SK-MEL-5 (cell line): ENCODE measurements around the gene GPR139. TPM values are rescaled to one million over a fixed set of nuclear protein-coding genes. Genes with fewer than 3 reads are reported as not detected.

Source experiments
- DNase-seq: peaks from one replicate; pipeline ENCODE4 v3.0.0-alpha.2; 2016; ENCODE audit warnings: low read depth, low spot score
- in situ Hi-C: cut with HindIII; loops from 2 replicates; pipeline ENCODE4 v1.10.0; 2016; ENCODE audit warnings: low sequenced_read_pairs, high pct_unique_total_duplicates, low pct_unique_long_range_greater_than_20kb
- total RNA-seq: library from RNA; depleted of rRNA; stranded (reverse); fragments of >200 nt; shearing (Covaris generic); gene quantifications from 2 replicates; pipeline ENCODE4 v1.2.3, GENCODE V29; 2014; rRNA removed

The GPR139 gene
- total RNA-seq, 1 experiment from 2014 or later = not detected

DNA sequence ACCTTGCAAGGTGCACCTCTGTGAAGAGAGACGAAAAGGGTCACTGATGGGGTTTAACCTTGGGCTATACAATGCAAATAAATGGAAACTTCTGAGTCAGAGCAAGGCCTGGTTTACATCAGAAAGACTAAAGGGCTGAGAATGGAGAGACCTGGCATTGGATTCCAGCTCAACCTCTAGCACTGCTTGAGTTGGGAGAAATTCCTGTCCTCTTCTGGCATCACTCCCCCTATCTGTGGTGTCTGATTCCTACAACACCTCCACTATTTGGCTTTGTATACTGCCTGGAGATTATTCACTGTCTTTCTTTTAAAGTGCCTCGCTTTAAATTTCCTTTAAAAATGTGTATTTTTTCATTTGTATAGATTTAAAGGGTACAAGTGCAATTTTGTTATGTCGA, 68.8 kb downstream of the GPR139 start:
- in situ Hi-C loops = no loop called here
- DNase-seq = peak; percentile 6

DNA sequence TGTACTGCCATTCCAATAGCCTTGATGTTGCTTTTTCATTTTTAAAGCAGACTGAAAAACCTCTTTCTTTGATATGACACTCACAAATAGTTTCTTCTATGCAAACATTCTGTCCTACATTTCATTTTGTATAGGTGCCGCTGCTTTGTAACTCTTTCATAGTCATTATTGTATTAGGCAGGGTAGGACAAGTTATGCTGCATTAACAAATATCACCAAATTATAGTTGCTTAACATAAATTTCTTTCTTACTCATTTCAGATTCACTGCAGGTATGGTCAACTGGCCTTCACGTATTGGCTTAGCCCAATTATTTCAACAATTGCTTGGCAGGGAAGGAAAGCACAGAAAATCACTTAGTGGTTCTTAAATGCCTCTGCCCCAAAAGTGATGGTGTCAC, 70.8 kb downstream of the GPR139 start:
- in situ Hi-C loops = no loop called here

DNA sequence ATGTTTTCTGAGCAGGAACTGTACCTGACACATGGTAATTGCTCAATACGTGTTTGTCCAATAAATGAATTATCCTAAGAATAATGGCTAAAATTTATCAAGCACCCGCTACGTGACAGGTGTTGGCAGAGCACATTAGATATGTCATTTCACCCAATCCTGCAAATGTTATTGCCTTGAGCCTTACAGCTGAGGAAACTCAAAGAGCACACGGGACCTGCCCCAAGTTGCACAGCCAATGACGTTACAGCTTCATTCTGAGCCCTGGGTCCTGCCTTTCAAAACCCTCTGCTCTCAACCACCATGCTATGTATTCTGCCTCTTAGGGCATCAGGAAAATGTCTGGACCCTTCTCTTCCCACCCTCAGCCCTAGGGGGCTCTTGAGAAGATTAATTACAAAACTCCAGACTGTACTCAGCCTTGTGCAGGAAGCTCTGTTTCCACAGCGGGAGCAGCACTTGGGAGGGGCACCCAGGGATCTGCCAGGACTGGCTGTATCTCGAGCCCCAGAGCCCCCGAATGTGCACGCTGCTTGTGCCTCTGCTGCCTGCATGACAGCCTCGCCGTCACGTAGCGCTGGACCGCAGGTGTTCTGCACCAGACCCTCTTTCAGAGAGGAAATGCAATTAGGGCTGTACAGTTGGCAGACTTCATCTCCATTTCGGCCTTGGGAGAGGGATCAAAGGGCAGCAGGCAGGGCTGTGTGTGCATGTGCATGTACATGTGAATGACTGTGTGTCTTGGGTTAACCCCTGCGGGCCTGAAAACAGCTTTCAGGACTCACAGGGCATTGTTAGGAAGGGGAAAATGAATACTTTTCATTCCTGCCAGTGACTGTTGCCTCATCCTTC, 71.6 kb downstream of the GPR139 start:
- in situ Hi-C loops = no loop called here
- no peak for DNase-seq

More for the DNA sequence above, 70.8 kb downstream of the GPR139 start:
- no peak for DNase-seq

DNA sequence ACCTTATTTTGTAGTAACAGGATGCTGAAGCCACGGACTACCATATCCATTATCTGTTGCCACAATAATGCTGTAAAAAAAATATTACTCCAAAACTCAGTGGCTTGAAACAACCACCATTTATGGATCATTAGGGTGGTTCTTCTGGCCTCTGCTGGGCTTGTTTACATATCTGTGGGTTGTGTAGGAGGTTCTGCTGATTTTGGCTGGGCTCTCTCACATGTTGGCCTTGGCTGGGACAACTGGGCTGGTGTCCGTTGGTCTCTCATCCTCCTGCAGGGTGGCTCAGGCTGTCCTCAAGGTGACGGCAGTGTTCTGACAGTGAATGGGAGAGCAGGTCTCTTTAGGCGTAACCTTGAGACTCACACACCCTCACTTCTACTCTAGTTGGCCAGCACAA, 76.0 kb downstream of the GPR139 start:
- no peak for DNase-seq
- in situ Hi-C loops = no loop called here

DNA sequence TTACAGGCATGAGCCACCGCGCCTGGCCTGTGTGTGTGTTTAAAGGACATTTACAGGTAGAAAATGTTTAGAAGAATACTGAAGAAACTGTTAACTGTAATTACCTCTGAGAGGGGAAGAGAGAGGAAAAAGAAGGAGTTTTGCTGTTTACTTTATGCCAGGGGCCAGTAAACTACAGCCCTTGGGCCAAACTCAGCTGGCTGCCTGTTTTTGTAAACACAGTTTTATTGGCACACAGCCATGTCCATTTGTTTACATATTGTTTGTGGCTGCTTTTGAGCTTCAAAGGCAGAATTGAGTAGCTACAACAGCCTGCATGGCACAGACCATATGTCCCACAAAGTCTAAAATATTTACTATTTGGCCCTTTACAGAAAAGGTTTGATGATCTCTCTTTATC, 76.4 kb downstream of the GPR139 start:
- in situ Hi-C loops = no loop called here
- no peak for DNase-seq

DNA sequence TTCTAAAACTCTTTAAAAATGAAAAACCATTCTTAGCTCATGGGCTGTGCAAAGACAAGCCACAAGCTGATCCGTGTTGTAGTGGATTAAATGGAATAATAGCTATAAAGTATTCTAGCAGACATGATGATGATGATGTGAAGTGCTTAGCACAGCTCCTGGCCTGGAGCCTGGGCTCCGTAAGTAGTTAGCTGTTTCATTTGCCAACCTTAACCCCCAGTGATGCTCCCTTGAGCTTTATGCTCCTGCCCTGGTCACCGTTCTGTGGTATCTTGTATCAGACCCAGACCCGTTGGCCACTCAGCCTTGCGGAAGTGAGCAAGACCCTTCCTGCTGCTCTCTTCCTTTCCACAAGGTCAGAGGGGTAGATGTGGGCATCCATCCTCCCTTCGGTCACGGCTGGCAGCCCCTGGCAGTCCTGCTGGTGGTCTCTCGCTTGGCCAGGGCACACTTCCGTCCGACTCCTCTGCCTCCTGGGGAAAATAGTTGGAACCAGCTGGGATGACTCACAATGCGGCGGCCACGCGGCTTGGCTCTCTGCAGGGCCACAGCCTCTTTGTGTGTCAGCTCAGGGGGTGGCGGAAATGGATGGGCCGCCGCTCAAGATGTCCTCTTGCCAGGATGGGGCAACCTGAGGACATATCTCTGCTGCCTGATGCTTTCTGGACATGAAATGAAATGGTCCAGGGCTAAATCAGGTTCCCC, 79.1 kb downstream of the GPR139 start:
- no peak for DNase-seq
- in situ Hi-C loops = no loop called here

DNA sequence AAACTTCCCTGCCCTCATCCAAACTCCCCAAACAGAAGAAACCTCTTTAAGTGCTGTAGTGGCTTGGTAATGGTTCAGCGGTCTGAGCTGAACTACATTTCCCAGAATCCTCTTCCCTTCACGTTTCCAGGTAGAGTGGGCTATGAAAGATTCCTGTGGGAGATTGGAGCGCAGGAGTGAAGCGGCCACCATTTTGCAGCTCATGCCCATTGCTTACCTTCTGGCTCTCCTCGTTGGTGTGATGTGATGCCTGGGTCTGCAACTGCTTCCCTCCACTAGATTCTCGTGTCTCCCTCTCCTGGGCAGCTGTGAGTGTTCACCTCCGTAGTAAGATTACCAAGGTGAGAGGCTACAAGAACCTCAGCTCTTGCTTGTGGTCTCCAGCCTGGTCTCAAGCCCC, 82.1 kb downstream of the GPR139 start:
- peak; percentile 2 for DNase-seq
- in situ Hi-C loops = no loop called here

DNA sequence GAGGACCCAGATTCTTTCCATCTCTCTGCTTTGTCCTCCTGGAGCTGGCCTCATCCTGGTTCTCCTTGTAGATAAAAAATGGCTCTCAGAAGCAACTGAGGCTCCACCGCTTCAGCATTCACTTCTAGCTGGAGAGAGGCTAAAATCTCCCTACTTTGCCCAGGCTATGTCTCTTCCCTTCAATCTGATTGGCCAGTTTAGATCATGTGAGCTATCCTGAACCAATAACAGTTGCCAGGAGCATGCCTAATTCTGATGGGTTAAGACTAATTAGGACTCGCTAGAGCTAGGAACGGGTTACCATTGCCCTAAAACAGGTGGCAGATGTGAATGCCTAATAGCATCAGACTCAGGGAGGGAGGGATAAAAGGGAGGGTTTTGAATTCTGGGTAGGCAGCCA, 89.6 kb downstream of the GPR139 start:
- DNase-seq = no peak
- in situ Hi-C loops = no loop called here

Other genes starting within 250 kb of the GPR139 start
- 38.2 and 49.2 TPM in 2 replicates for gene GPRC5B, start 189.0 kb downstream of the GPR139 start, total RNA-seq